Ovary (tissue), 9 donors: ENCODE results near the gene PHLDA2. TPM values are rescaled to one million over a fixed set of nuclear protein-coding genes. Genes with fewer than 3 reads are reported as not detected.

ENCODE experiments used
- DNase-seq, 5 donors: peaks; one replicate each; pipeline ENCODE4 v3.0.0-alpha.2; 2019 to 2020
- H3K27ac ChIP-seq, 2 donors: fragments of 200-600 bp; one replicate each; pipeline versions ENCODE4 v1.5.1 to v1.8.0; 2019 to 2022
- H3K27me3 ChIP-seq: fragments of 200-600 bp; one replicate; pipeline ENCODE4 v1.8.0; 2022
- H3K36me3 ChIP-seq: fragments of 200-600 bp; sonication (generic); one replicate; pipeline ENCODE4 v1.5.1; 2019
- H3K4me1 ChIP-seq: one replicate; pipeline ENCODE4 v1.8.1; 2013; ENCODE audit warnings: mild to moderate bottlenecking, moderate library complexity; ENCODE audit not compliant: insufficient read depth
- H3K4me3 ChIP-seq: fragments of 200-600 bp; sonication (generic); one replicate; pipeline ENCODE4 v1.5.1; 2017
- H3K9me3 ChIP-seq, 2 donors: fragments of 200-600 bp in 1 of 2; sonication (generic) in 1 of 2; one replicate each; pipeline versions ENCODE4 v1.5.1 to v1.8.1; 2013 to 2019; ENCODE audit warnings: mild to moderate bottlenecking in 1 of 2, moderate library complexity in 1 of 2
- CTCF ChIP-seq, 3 donors: fragments of 450-650 bp in 2 of 3; fragments of 200-600 bp in 1 of 3; IDR thresholded peaks; one replicate each; pipeline versions ENCODE4 v1.5.1 to v1.8.0; 2016 to 2022; ENCODE audit warnings: antibody characterized with exemption in 3 of 3, mild to moderate bottlenecking in 1 of 3
- EP300 ChIP-seq: sonication (generic); formaldehyde crosslinking; IDR thresholded peaks from one replicate; pipeline ENCODE4 v1.6.1; 2017; ENCODE audit warnings: antibody characterized with exemption
- POLR2A ChIP-seq: fragments of 450-650 bp; IDR thresholded peaks from one replicate; pipeline ENCODE4 v1.6.1; 2017; ENCODE audit warnings: antibody characterized with exemption, mild to moderate bottlenecking, moderate library complexity
- WGBS, 3 donors: extraction: QIAGEN DNeasy Blood & Tissue Kit in 1 of 3; methylation state at CpG; one replicate each; pipeline versions ENCODE4 v1.1.5 to v1.1.7; 2013 to 2017; 5-methylcytosine and 5-hydroxymethylcytosine counted together
- intact Hi-C, 4 donors: fragments of 100-400 bp; cut with DNase I; formaldehyde crosslinking; loops; one replicate each; pipeline versions ENCODE4 v1.11.0 to v1.15.1; 2022 to 2023
- polyA plus RNA-seq, 2 donors: library from polyadenylated mRNA; stranded (reverse); fragments of 200-250 nt in 1 of 2; fragments of 350-450 nt in 1 of 2; fragmentation: Illumina TruSeq in 1 of 2; extraction: RNeasy Lipid Tissue Mini Kit (QIAGEN cat#74804) in 1 of 2; gene quantifications; one replicate each; pipeline ENCODE4 v1.2.3, GENCODE V29; 2013 to 2014
- total RNA-seq, 7 donors: library from RNA; depleted of rRNA in 2 of 7; stranded (reverse); fragments of >200 nt in 2 of 7; fragmentation: NEBNext Ultra II Directional in 3 of 7; extraction: Animal tissue kit (Norgen Biotek cat#: 25700) in 3 of 7; gene quantifications; one replicate each; pipeline versions ENCODE4 v1.1.0 to v1.2.4, GENCODE V29; 2016 to 2023
- donor health status: DM: no; HTN: no; CAD: no; lungs with moderate emphysema.
- donor health status: DM: no; HTN: no; CAD: no.
- donor health status: Bipolar disorder and iron deficiency.
- donor health status: DM: yes; HTN: yes; CAD: no.
- donor health status: DM: no; HTN: no; CAD: no.
- donor health status: DM: yes; HTN: yes; CAD: no.

PHLDA2 gene
- total and polyA plus RNA-seq, 9 donors = 0.60 to 11.3 (median 1.7) TPM; not detected in 1

- Histone ChIP-seq H3K9me3 (no peaks in the 10 kb centered on the region), H3K4me3 (peak overlapping the region; percentile 35), H3K4me1 (no peaks in the 10 kb centered on the region), H3K36me3 (no peaks in the 10 kb centered on the region), H3K27ac (no peak overlapping the region), H3K27me3 (no peaks in the 10 kb centered on the region)
- TF ChIP-seq EP300 = no peak
- no peak for TF ChIP-seq CTCF (IDR thresholded peaks at IDR 0.05)
- intact Hi-C loops = no loop called here
- 0% methylated on average over 12 to 44 of the region's 48 CpGs for WGBS, 3 donors
- DNase-seq = peak in 2 of 5 donors; percentile 23 to 53
These were observed 320 bp upstream of the PHLDA2 start for GRCh38 chr11:2929531-2929949.

GRCh38 chr11:2927851-2928604 lies 1.2 kb downstream of the PHLDA2 start:
- WGBS, 3 donors = 41 to 47% (median 44%) methylated on average over 24 to 25 of the region's 25 CpGs
- intact Hi-C loops = no loop called here
- DNase-seq = peak in 1 of 5 donors; percentile 16
- no peaks in the 10 kb centered on the region for H3K4me1 ChIP-seq
- no peaks in the 10 kb centered on the region for H3K27me3 ChIP-seq
- H3K4me3 ChIP-seq = peak overlapping the region; percentile 35
- no peaks in the 10 kb centered on the region for H3K36me3 ChIP-seq
- H3K9me3 ChIP-seq = no peaks in the 10 kb centered on the region
- H3K27ac ChIP-seq = no peak overlapping the region
- no peak for TF ChIP-seq EP300
- no peak for TF ChIP-seq POLR2A
- TF ChIP-seq CTCF (IDR thresholded peaks at IDR 0.05) = no peak

GRCh38 chr11:2927121-2927800 lies 2.0 kb downstream of the PHLDA2 start:
- intact Hi-C loops = no loop called here
- 73 to 84% (median 77%) methylated on average over 12 of the region's 12 CpGs for WGBS, 3 donors
- Histone ChIP-seq H3K9me3 (no peaks in the 10 kb centered on the region), H3K36me3 (no peaks in the 10 kb centered on the region), H3K4me3 (no peak overlapping the region), H3K4me1 (no peaks in the 10 kb centered on the region), H3K27me3 (no peaks in the 10 kb centered on the region), H3K27ac (no peak overlapping the region)
- no peak for TF ChIP-seq CTCF (IDR thresholded peaks at IDR 0.05)
- TF ChIP-seq EP300 = no peak
- no peak for TF ChIP-seq POLR2A
- DNase-seq = peak in 1 of 5 donors; percentile 16

GRCh38 chr11:2926611-2927051 lies 2.6 kb downstream of the PHLDA2 start:
- Histone ChIP-seq H3K4me1 (no peaks in the 10 kb centered on the region), H3K36me3 (no peaks in the 10 kb centered on the region), H3K27ac (no peak overlapping the region), H3K27me3 (no peaks in the 10 kb centered on the region), H3K9me3 (no peaks in the 10 kb centered on the region), H3K4me3 (no peak overlapping the region)
- no peak for DNase-seq
- WGBS, 3 donors = 83 to 86% (median 86%) methylated on average over 11 of the region's 11 CpGs
- intact Hi-C loops = no loop called here
- TF ChIP-seq EP300 = no peak
- TF ChIP-seq CTCF (IDR thresholded peaks at IDR 0.05) = no peak
- TF ChIP-seq POLR2A = no peak
